Skeletal muscle satellite cell (primary cell): ENCODE results near the gene TMBIM6.
"Not testable (repeated sequence)": the region's sequence is repeated elsewhere in the genome, so short reads cannot be mapped to it uniquely, and the experiment has no call there.

Experiments used
- H3K27me3 ChIP-seq: 2 replicates; pipeline ENCODE4 v1.7.0; 2013; ENCODE audit warnings: low read length; ENCODE audit not compliant: control insufficient read depth, insufficient read depth
- H3K36me3 ChIP-seq: 2 replicates; pipeline ENCODE4 v1.7.0; 2013; ENCODE audit warnings: mild to moderate bottlenecking, control low read depth, low read length; ENCODE audit not compliant: insufficient read depth
- H3K4me1 ChIP-seq: 2 replicates; pipeline ENCODE4 v1.7.0; 2013; ENCODE audit warnings: low read length; ENCODE audit not compliant: control insufficient read depth, insufficient read depth
- H3K4me2 ChIP-seq: 2 replicates; pipeline ENCODE4 v1.7.0; 2013; ENCODE audit warnings: mild to moderate bottlenecking, low read length
- H3K4me3 ChIP-seq: 2 replicates; pipeline ENCODE4 v1.7.0; 2013; ENCODE audit warnings: low read length
- H3K9ac ChIP-seq: 2 replicates; pipeline ENCODE4 v1.7.0; 2013; ENCODE audit warnings: mild to moderate bottlenecking, low read depth, low read length, moderate library complexity
- H3K9me3 ChIP-seq: replicated peaks from 2 replicates; pipeline ENCODE4 v1.7.0; 2013; ENCODE audit warnings: mild to moderate bottlenecking, control low read depth, low read length

The TMBIM6 gene

GRCh38 chr12:49706351-49707127, 34.8 kb upstream of the TMBIM6 start:
- peaks cover 41% of the 10 kb centered on the region for H3K4me1 ChIP-seq
- no peaks in the 10 kb centered on the region for H3K9me3 ChIP-seq
- no peaks in the 10 kb centered on the region for H3K36me3 ChIP-seq
- H3K9ac ChIP-seq: peak overlapping the region; percentile 88
- peak overlapping the region; percentile 75 for H3K4me3 ChIP-seq
- peaks cover 23% of the 10 kb centered on the region for H3K27me3 ChIP-seq
- peak overlapping the region; percentile 79 for H3K4me2 ChIP-seq

- H3K9me3 ChIP-seq: no peaks in the 10 kb centered on the region
- peak within 1 kb of the TSS; percentile 75 for H3K4me3 ChIP-seq
- H3K36me3 ChIP-seq: no peaks in the 10 kb centered on the region
- peaks cover 25% of the 10 kb centered on the region for H3K27me3 ChIP-seq
- peak within 1 kb of the TSS; percentile 88 for H3K9ac ChIP-seq
- H3K4me2 ChIP-seq: peak within 1 kb of the TSS; percentile 79
- H3K4me1 ChIP-seq: peaks cover 40% of the 10 kb centered on the region
Observed at GRCh38 chr12:49707128-49707811, 34.1 kb upstream of the TMBIM6 start, which contains the start of gene FMNL3. Gene FMNL3 (minus strand): TSS chr12:49707405. CDS start chr12:49707180, 225 bp downstream.

GRCh38 chr12:49707812-49708147, 33.6 kb upstream of the TMBIM6 start:
- Histone ChIP-seq H3K27me3 (peaks cover 26% of the 10 kb centered on the region), H3K36me3 (no peaks in the 10 kb centered on the region), H3K9me3 (no peaks in the 10 kb centered on the region), H3K4me2 (peak overlapping the region; percentile 47), H3K4me3 (no peak overlapping the region), H3K4me1 (peaks cover 35% of the 10 kb centered on the region), H3K9ac (no peak overlapping the region)

GRCh38 chr12:49708851-49709250, 32.5 kb upstream of the TMBIM6 start:
- no peaks in the 10 kb centered on the region for H3K9me3 ChIP-seq
- no peaks in the 10 kb centered on the region for H3K36me3 ChIP-seq
- H3K4me2 ChIP-seq: no peak overlapping the region
- no peak overlapping the region for H3K4me3 ChIP-seq
- H3K27me3 ChIP-seq: peaks cover 28% of the 10 kb centered on the region
- no peak overlapping the region for H3K9ac ChIP-seq
- peaks cover 24% of the 10 kb centered on the region for H3K4me1 ChIP-seq

- H3K36me3 ChIP-seq, H3K4me3 ChIP-seq, H3K9me3 ChIP-seq, H3K4me2 ChIP-seq, H3K9ac ChIP-seq, H3K4me1 ChIP-seq: not testable (repeated sequence)
- H3K27me3 ChIP-seq: peaks cover 52% of the 10 kb centered on the region
Observed at GRCh38 chr12:49713952-49714351, 27.4 kb upstream of the TMBIM6 start.

GRCh38 chr12:49716553-49716952, 24.8 kb upstream of the TMBIM6 start:
- Histone ChIP-seq H3K9me3 (no peaks in the 10 kb centered on the region), H3K27me3 (peaks cover 38% of the 10 kb centered on the region), H3K4me1 (no peaks in the 10 kb centered on the region), H3K9ac (no peak overlapping the region), H3K36me3 (no peaks in the 10 kb centered on the region), H3K4me2 (no peak overlapping the region), H3K4me3 (no peak overlapping the region)

- H3K4me1 ChIP-seq, H3K4me3 ChIP-seq, H3K9ac ChIP-seq, H3K4me2 ChIP-seq, H3K9me3 ChIP-seq, H3K36me3 ChIP-seq: not testable (repeated sequence)
- H3K27me3 ChIP-seq: peaks cover 35% of the 10 kb centered on the region
Observed at GRCh38 chr12:49717800-49718199, 23.6 kb upstream of the TMBIM6 start.

DNA sequence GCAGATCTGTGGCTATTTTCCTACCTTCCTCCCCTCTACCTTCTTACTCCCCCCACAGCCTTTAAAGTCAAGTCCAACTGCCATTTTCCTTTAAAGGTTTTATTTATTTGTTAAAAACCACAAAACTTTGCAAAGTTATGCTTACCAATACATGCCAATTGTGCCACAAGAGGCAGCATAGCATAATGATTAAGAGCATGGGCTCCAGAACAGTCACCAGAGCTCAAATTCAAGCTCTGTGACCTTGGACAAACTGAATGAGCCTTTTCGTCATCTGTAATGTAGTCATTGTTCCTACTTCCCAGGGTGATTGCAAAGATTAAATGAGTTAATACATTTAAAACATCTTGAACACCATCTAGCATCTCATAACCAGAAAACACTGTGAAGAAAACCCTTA, 21.1 kb upstream of the TMBIM6 start:
- H3K4me3 ChIP-seq: no peak overlapping the region
- no peak overlapping the region for H3K4me2 ChIP-seq
- peaks cover 35% of the 10 kb centered on the region for H3K27me3 ChIP-seq
- no peaks in the 10 kb centered on the region for H3K4me1 ChIP-seq
- H3K9me3 ChIP-seq: no peaks in the 10 kb centered on the region
- no peak overlapping the region for H3K9ac ChIP-seq
- H3K36me3 ChIP-seq: no peaks in the 10 kb centered on the region

- not testable (repeated sequence) for H3K4me3 ChIP-seq, H3K4me2 ChIP-seq, H3K9ac ChIP-seq, H3K9me3 ChIP-seq, H3K4me1 ChIP-seq, H3K36me3 ChIP-seq
- peaks cover 32% of the 10 kb centered on the region for H3K27me3 ChIP-seq
Observed at GRCh38 chr12:49721355-49721754, 20.0 kb upstream of the TMBIM6 start.

DNA sequence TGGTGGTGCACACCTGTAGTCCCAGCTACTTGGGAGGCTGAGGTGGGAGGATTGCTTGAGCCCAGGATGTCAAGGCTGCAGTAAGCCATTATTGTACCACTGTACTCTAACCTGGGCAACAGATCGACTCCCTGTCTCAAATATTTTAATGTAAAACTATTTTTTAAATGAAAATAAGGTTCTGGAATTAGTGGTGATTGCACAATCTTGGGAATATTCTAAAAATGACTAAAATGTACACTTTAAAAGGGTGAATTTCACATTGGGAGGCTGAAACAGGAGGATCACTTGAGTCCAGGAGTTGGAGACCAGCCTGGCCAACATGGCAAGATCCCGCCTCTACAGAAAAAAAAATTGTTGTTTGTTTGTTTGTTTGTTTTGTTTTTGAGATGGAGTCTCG, 12.9 kb upstream of the TMBIM6 start:
- Histone ChIP-seq H3K27me3 (peaks cover 43% of the 10 kb centered on the region), H3K9ac (no peak overlapping the region), H3K9me3 (no peaks in the 10 kb centered on the region), H3K4me3 (no peak overlapping the region), H3K4me1 (no peaks in the 10 kb centered on the region), H3K36me3 (no peaks in the 10 kb centered on the region), H3K4me2 (no peak overlapping the region)

- H3K9me3 ChIP-seq: no peaks in the 10 kb centered on the region
- H3K4me2 ChIP-seq: no peak overlapping the region
- H3K36me3 ChIP-seq: no peaks in the 10 kb centered on the region
- H3K4me3 ChIP-seq: no peak overlapping the region
- H3K9ac ChIP-seq: no peak overlapping the region
- no peaks in the 10 kb centered on the region for H3K4me1 ChIP-seq
- peaks cover 40% of the 10 kb centered on the region for H3K27me3 ChIP-seq
Observed at GRCh38 chr12:49730050-49730449, 11.3 kb upstream of the TMBIM6 start.
